C4-2B (cell line): ENCODE measurements around the gene MRAS.

Experiments used
- H3K27ac ChIP-seq: fragments of 450-650 bp; 2 replicates; pipeline ENCODE4 v1.5.1; 2017
- ZFX ChIP-seq: fragments of 450-650 bp; IDR thresholded peaks from 2 replicates; pipeline ENCODE4 v1.6.1; 2017
- TF ChIP-seq, protein P1 (sequence below): fragments of 450-650 bp; conservative IDR thresholded peaks from 2 replicates; pipeline ENCODE4 v1.5.1; 2017; ENCODE audit warnings: mild to moderate bottlenecking

Gene MRAS

GRCh38 chr3:138340511-138340910 lies 7.9 kb upstream of the MRAS start:
- TF ChIP-seq, protein P1, sequence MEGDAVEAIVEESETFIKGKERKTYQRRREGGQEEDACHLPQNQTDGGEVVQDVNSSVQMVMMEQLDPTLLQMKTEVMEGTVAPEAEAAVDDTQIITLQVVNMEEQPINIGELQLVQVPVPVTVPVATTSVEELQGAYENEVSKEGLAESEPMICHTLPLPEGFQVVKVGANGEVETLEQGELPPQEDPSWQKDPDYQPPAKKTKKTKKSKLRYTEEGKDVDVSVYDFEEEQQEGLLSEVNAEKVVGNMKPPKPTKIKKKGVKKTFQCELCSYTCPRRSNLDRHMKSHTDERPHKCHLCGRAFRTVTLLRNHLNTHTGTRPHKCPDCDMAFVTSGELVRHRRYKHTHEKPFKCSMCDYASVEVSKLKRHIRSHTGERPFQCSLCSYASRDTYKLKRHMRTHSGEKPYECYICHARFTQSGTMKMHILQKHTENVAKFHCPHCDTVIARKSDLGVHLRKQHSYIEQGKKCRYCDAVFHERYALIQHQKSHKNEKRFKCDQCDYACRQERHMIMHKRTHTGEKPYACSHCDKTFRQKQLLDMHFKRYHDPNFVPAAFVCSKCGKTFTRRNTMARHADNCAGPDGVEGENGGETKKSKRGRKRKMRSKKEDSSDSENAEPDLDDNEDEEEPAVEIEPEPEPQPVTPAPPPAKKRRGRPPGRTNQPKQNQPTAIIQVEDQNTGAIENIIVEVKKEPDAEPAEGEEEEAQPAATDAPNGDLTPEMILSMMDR, result no peak
- no peak for TF ChIP-seq ZFX

DNA sequence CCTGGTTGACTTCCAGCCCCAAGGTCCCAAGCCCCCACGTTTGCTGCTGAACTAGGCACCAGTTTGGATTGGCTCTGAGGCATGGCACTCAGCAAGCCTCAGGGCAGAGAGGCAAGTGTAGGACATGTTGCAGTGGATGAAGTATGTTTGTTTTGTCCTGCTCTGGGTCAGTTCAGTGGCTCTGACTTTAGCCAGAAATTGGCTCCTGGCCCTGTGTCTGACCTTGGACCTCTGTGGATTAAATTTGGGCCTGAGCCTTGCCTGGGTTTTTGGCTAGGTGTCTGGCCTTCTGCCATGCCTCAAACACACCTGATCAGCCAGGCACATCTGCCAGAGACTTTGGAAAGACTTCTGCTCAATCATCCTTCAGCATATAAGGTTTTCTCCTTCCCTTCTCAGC lies 3.6 kb upstream of the MRAS start:
- no peak overlapping the region for H3K27ac ChIP-seq
- TF ChIP-seq, protein P1, result no peak
- TF ChIP-seq ZFX, result no peak

More at GRCh38 chr3:138340511-138340910, 7.9 kb upstream of the MRAS start:
- H3K27ac ChIP-seq, result no peak overlapping the region

GRCh38 chr3:138348754-138349739 lies 668 bp downstream of the MRAS start:
- peak overlapping the region; percentile 44 for H3K27ac ChIP-seq
- TF ChIP-seq ZFX, result no peak
- TF ChIP-seq, protein P1, result no peak

DNA sequence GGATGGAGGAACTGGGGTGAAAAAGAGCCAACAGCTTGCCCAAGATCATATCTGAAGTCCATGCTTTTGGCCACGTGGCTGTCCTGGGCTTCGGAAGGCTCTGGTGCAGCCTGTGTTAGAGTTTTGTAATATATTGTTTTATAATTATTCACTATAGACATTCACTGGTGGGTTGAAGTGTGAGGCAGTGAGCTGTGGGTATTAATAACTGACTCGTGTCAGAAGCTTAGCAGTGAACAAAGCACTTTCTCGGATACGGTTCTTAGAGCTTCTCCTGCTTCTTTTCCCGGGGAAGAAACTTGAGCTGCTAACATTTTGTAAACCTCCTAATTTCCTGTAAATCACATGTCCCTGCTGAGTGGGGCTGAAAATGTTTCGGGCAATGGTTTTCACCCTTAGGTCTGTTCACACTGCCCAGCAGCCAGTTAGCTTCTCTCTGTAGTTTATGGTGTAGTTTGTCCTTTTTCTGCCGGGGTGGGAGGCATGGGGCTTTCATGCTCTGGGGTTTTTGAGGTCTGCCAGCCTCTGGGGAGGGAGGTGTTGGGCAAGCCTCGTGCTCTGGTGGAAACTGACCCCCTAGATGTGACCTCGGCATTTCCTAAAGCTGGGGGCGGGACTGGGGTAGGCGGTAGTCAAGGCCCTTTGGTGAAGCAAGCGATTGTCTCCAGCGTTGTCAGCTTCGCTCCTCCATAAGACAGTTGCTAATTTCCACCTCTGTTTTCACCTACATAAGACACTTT lies 1.7 kb downstream of the MRAS start:
- TF ChIP-seq, protein P1, result no peak
- TF ChIP-seq ZFX, result no peak
- no peak overlapping the region for H3K27ac ChIP-seq

- no peak overlapping the region for H3K27ac ChIP-seq
- TF ChIP-seq, protein P1, result no peak
- TF ChIP-seq ZFX, result no peak
Measured at GRCh38 chr3:138351151-138351550, 2.8 kb downstream of the MRAS start.

GRCh38 chr3:138351916-138352550 lies 3.7 kb downstream of the MRAS start:
- no peak overlapping the region for H3K27ac ChIP-seq
- no peak for TF ChIP-seq ZFX
- TF ChIP-seq, protein P1, result no peak
